SU-DHL-6 (cell line): ENCODE results near the gene HLA-F.

ENCODE experiments used
- EZH2phosphoT487 ChIP-seq: fragments of 200-600 bp; sonication (generic), shearing (Covaris generic); conservative IDR thresholded peaks from 2 replicates; pipeline ENCODE4 v1.6.1; 2018; ENCODE audit warnings: mild to moderate bottlenecking, antibody characterized with exemption, low read length, moderate library complexity, mixed read lengths
- TF ChIP-seq, protein P1 (sequence below): fragments of 200-600 bp; sonication (generic); IDR thresholded peaks from one replicate; pipeline ENCODE4 v1.5.1; 2017; ENCODE audit warnings: antibody characterized with exemption, mild to moderate bottlenecking, low read length, moderate library complexity; ENCODE audit not compliant: insufficient read depth, poor library complexity, severe bottlenecking

- TF ChIP-seq, protein P1, sequence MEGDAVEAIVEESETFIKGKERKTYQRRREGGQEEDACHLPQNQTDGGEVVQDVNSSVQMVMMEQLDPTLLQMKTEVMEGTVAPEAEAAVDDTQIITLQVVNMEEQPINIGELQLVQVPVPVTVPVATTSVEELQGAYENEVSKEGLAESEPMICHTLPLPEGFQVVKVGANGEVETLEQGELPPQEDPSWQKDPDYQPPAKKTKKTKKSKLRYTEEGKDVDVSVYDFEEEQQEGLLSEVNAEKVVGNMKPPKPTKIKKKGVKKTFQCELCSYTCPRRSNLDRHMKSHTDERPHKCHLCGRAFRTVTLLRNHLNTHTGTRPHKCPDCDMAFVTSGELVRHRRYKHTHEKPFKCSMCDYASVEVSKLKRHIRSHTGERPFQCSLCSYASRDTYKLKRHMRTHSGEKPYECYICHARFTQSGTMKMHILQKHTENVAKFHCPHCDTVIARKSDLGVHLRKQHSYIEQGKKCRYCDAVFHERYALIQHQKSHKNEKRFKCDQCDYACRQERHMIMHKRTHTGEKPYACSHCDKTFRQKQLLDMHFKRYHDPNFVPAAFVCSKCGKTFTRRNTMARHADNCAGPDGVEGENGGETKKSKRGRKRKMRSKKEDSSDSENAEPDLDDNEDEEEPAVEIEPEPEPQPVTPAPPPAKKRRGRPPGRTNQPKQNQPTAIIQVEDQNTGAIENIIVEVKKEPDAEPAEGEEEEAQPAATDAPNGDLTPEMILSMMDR = peak; percentile 54
- no peak for TF ChIP-seq EZH2phosphoT487
Measured at GRCh38 chr6:29705389-29706231, 17.6 kb upstream of the HLA-F start.
